Astrocyte of the hippocampus (primary cell): Measurements from ENCODE around the gene HIPK4.
"Not testable (repeated sequence)": the region's sequence is repeated elsewhere in the genome, so short reads cannot be mapped to it uniquely, and the experiment has no call there.

ENCODE experiments used
- DNase-seq: peaks from one replicate; pipeline ENCODE4 v3.0.0; 2011; ENCODE audit warnings: low read depth, low spot score

The HIPK4 gene

GRCh38 chr19:40337594-40337993, 52.4 kb downstream of the HIPK4 start:
- no peak for DNase-seq

- DNase-seq = no peak
These were observed 52.9 kb downstream of the HIPK4 start for GRCh38 chr19:40337107-40337506.

GRCh38 chr19:40336601-40336900, 53.4 kb downstream of the HIPK4 start:
- DNase-seq = no peak

- peak; percentile 60 for DNase-seq
These were observed 54.0 kb downstream of the HIPK4 start for GRCh38 chr19:40335855-40336600.

GRCh38 chr19:40335101-40335500, 54.9 kb downstream of the HIPK4 start:
- DNase-seq = no peak

GRCh38 chr19:40333083-40333482, 56.9 kb downstream of the HIPK4 start:
- DNase-seq = not testable (repeated sequence)

- peak; percentile 21 for DNase-seq
These were observed 57.3 kb downstream of the HIPK4 start for GRCh38 chr19:40332669-40333068.

GRCh38 chr19:40331052-40331451, 58.9 kb downstream of the HIPK4 start:
- DNase-seq = no peak
